GM10266 (cell line): ENCODE results near the gene PTBP1.
"Not testable (repeated sequence)": the region's sequence is repeated elsewhere in the genome, so short reads cannot be mapped to it uniquely, and the experiment has no call there.

Source experiments
- DNase-seq: peaks from one replicate; pipeline ENCODE4 v3.0.0; 2012; ENCODE audit errors: extremely low spot score
- TF ChIP-seq, protein P1 (sequence below): IDR thresholded peaks from 2 replicates; pipeline ENCODE4 v1.5.1; 2012; ENCODE audit warnings: mild to moderate bottlenecking, low read depth; ENCODE audit not compliant: control insufficient read depth, insufficient read depth; ENCODE audit errors: missing control alignments

Gene PTBP1

DNA sequence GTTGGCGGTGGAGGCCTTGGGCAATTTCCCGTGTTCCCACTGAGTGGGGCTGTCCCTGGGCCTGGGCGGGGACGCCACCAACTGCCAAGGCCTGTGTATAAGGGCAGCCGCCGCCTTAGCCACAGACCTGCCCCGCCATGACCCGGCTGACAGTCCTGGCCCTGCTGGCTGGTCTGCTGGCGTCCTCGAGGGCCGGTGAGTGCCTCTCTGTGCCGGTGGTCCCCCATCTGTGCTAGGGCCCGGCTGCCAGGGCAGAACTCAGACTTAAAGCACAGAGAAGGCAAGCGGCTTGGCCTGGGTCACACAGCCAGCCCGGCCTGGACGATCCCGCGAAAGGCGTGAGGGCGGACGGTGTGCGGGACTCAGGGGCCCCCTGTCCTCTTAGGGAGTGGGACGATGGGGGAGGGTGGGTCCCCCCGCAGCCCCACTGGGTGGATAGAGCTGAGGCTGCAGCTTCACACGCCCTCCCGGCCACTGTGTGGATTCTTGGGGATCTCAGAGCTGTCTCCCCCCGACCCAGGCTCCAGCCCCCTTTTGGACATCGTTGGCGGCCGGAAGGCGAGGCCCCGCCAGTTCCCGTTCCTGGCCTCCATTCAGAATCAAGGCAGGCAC lies 30.6 kb downstream of the PTBP1 start, which contains the start of gene AZU1:
Gene AZU1, plus strand, starts transcription at position 128 of the 612 bp plus-strand sequence. Its CDS starts 10 bp downstream, at position 138.
- TF ChIP-seq, protein P1, sequence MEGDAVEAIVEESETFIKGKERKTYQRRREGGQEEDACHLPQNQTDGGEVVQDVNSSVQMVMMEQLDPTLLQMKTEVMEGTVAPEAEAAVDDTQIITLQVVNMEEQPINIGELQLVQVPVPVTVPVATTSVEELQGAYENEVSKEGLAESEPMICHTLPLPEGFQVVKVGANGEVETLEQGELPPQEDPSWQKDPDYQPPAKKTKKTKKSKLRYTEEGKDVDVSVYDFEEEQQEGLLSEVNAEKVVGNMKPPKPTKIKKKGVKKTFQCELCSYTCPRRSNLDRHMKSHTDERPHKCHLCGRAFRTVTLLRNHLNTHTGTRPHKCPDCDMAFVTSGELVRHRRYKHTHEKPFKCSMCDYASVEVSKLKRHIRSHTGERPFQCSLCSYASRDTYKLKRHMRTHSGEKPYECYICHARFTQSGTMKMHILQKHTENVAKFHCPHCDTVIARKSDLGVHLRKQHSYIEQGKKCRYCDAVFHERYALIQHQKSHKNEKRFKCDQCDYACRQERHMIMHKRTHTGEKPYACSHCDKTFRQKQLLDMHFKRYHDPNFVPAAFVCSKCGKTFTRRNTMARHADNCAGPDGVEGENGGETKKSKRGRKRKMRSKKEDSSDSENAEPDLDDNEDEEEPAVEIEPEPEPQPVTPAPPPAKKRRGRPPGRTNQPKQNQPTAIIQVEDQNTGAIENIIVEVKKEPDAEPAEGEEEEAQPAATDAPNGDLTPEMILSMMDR: no peak
- no peak for DNase-seq

DNA sequence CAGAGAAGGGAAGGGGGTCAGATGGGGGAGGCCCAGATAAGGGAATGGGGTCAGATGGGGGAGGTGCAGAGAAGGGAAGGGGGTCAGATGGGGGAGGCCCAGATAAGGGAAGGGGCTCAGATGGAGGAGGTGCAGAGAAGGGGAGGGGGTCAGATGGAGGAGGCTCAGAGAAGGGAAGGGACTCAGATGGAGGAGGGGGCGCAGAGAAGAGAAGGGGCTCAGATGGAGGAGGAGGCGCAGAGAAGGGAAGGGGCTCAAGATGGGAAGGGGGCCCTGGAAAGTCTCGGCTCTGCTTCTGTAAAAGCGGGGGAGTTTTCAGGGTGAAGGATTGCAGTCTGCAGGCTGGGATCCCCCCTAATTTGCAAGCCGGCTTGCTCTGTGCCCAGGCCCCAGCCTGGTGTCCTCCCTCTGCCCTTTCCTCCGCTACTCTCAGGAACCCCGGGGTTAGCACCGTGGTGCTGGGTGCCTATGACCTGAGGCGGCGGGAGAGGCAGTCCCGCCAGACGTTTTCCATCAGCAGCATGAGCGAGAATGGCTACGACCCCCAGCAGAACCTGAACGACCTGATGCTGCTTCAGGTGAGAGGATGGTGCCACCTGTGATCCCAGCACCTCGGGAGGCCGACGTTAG lies 32.0 kb downstream of the PTBP1 start:
- DNase-seq: no peak
- TF ChIP-seq, protein P1: no peak

DNA sequence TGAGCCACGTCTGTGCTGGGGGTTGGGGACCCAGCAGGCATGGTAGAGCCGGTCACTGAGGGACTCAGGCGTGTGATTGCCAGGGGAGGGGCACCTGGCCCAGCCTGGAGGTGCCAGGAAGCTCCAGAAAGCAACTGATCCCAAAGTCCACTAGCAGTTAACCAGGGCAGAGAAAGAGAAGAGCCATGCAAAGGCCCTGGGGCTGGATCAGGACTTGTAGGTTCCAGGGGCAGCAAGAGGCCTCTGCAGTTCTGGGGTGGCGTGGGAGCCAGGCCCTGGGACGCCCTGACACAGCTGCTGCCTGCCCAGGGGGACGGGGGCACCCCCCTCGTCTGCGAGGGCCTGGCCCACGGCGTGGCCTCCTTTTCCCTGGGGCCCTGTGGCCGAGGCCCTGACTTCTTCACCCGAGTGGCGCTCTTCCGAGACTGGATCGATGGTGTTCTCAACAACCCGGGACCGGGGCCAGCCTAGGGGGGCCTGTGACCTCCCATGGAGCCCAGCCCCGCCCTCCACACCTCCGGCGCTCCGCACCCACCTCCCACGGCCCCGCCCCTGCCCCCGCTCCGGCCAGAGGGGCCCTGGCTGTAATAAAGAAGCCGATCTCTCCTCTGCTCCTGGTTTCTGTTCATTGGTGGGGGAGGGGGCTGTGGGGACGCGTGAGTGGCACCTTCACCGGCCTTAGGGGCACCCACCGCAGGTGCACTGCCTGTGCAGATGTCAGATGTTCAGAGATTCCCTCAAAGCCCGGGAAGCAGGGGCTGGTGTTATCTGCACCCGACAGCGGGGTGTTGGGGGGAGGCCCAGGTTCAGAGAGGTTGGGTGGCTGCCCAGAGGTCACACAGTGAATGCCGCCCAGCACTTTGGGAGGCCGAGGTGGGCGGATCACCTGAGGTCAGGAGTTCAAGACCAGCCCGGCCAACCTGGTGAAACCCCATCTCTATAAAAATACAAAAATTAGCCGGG lies 34.4 kb downstream of the PTBP1 start:
- no peak for DNase-seq

DNA sequence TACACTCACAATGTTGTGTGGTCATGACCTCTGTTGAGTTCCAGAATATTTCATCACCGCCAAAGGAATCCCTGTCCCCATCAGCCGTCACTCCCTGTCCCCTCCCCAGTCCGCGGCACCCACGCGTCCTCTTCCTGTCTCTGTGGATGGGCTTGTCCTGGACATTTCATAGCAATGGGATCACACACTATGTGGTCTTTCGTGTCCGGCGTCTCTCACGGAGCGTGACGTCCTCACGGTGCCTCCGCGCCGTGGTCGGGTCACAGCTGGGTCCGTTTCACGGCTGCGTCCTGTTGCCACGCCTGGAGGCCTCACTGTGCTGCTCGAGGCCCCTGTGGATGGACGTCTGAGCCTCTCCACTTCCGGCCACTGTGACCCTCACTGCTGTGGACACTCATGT lies 37.0 kb downstream of the PTBP1 start:
- TF ChIP-seq, protein P1: no peak
- no peak for DNase-seq

More for the DNA sequence above, 34.4 kb downstream of the PTBP1 start:
- TF ChIP-seq, protein P1: no peak

DNA sequence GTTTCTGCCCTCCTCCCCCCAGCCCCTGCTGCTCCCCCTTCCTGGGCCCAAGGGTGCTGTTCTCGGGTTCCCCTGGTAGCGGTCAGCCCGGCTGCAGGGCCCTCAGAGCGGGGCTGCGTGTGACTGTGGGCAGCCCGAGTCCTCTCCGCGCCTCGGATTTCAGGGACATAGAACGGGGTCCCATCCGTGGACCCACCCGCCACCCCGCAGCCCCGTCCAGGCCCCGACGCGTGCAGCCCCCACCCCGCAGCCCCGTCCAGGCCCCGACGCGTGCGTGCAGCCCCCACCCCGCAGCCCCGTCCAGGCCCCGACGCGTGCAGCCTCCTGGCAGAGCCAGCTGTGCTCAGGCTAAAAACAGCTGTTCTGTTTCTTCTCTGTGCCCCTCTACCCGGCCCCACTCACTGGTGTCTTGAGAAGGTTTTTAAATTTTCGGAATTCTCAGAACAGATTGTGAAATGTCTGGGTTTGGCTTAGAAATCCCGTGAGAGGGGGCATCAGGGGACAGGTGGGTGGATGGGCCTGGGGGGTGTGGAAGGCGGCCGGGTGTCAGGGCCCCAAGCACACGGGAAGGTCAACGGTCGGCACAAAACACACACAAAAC lies 38.1 kb downstream of the PTBP1 start:
- TF ChIP-seq, protein P1: no peak
- no peak for DNase-seq

DNA sequence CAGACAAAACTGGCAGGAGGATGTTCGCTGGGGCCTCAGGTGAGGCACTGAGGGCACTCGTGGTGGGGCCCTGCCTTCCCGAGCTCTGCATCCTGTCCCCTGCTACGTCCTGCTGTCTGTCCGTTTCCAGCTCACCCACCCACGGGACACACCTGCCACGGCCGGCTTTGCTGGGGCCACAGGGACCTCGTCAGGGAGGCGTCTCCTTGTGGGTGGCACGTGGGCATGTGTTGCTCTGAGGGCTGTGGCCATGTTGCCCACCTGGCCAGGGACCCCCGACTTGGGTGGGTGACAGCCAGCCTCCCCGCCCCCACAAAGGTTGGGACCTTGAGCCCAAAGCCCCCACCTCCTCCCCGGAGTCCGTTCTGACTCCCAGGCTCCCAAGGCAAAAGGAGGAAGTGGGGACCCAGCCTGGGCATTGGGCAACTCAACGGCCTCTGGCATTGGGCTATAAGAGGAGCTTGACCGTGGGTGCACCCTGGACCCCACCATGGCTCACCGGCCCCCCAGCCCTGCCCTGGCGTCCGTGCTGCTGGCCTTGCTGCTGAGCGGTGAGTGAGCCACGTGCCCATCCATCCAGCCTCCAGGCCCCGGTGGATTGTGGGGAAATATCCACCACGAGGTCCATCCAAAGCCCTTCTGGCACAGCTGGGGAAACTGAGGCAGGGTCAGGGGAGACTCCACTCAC lies 43.4 kb downstream of the PTBP1 start, which contains the start of gene PRTN3:
Gene PRTN3, plus strand, starts transcription at position 481 of the 688 bp plus-strand sequence. Its CDS starts 10 bp downstream, at position 491.
- DNase-seq: no peak
- TF ChIP-seq, protein P1: no peak

DNA sequence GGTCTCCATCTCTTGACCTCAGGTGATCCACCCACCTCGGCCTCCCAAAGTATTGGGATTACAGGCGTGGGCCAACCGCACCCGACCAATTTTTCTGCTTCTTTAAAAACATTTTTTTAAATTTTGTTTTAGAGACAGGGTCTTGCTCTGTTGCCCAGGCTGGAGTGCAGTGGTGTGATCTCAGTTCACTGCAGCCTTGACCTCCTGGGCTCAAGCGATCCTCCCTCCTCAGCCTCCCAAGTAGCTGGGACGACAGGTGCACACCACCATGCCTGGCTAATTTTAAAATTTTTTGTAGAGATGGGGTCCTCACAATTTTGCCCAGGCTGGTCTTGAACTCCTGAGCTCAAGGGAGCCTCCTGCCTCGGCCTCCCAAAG lies 45.5 kb downstream of the PTBP1 start:
- DNase-seq: not testable (repeated sequence)
